SU-DHL-6 (cell line): ENCODE results near the gene C10orf95.
A peak's percentile ranks its signal among the peaks of the same experiment; 100 is the strongest.

Experiments used
- H2AFZ ChIP-seq: fragments of 200-600 bp; sonication (generic); 2 replicates; pipeline ENCODE4 v1.6.1; 2014; ENCODE audit warnings: low read depth, mild to moderate bottlenecking, moderate library complexity, mixed read lengths, antibody characterized with exemption, low read length; ENCODE audit not compliant: severe bottlenecking
- H3F3A ChIP-seq: fragments of 200-600 bp; shearing (Covaris generic); 2 replicates; pipeline ENCODE4 v1.6.0; 2016; ENCODE audit warnings: antibody characterized with exemption, mild to moderate bottlenecking; ENCODE audit not compliant: insufficient read depth
- H3K27ac ChIP-seq: fragments of 200-600 bp; sonication (generic); 2 replicates; pipeline ENCODE4 v1.5.1; 2016; ENCODE audit warnings: low read depth, mild to moderate bottlenecking, low read length, moderate library complexity, mixed read lengths
- H3K27me3 ChIP-seq: fragments of 200-600 bp; sonication (generic), shearing (Covaris generic); 2 replicates; pipeline ENCODE4 v1.6.0; 2014; ENCODE audit warnings: mild to moderate bottlenecking, low read length
- H3K36me3 ChIP-seq: fragments of 200-600 bp; sonication (generic); 2 replicates; pipeline ENCODE4 v1.6.1; 2014; ENCODE audit warnings: mild to moderate bottlenecking, low read length, mixed read lengths
- H3K4me2 ChIP-seq: fragments of 300-600, 200-600 bp; shearing (Covaris generic), sonication (generic); 2 replicates; pipeline ENCODE4 v1.6.0; 2014; ENCODE audit warnings: low read length, low read depth, mild to moderate bottlenecking; ENCODE audit not compliant: poor library complexity, severe bottlenecking
- H3K4me3 ChIP-seq: fragments of 200-600 bp; sonication (generic); 2 replicates; pipeline ENCODE4 v1.5.1; 2014; ENCODE audit warnings: antibody characterized with exemption, low read length, mild to moderate bottlenecking, mixed read lengths; ENCODE audit not compliant: insufficient read depth, poor library complexity, severe bottlenecking
- H3K79me2 ChIP-seq: fragments of 200-600 bp; sonication (generic); 2 replicates; pipeline ENCODE4 v1.6.1; 2014; ENCODE audit warnings: mild to moderate bottlenecking, low read length, moderate library complexity; ENCODE audit not compliant: insufficient read depth
- H3K9ac ChIP-seq: fragments of 200-600 bp; sonication (generic); 2 replicates; pipeline ENCODE4 v1.7.0; 2014; ENCODE audit warnings: mild to moderate bottlenecking, low read length
- H3K9me2 ChIP-seq: fragments of 200-600 bp; sonication (generic); replicated peaks from 2 replicates; pipeline ENCODE4 v1.6.1; 2014; ENCODE audit warnings: low read length; ENCODE audit not compliant: insufficient read depth
- H3K9me3 ChIP-seq: fragments of 200-600 bp; sonication (generic); 2 replicates; pipeline ENCODE4 v1.6.1; 2014; ENCODE audit warnings: low read length, mixed read lengths; ENCODE audit not compliant: insufficient read depth
- H4K20me1 ChIP-seq: fragments of 200-600 bp; sonication (generic); 2 replicates; pipeline ENCODE4 v1.6.1; 2014; ENCODE audit warnings: low read depth, mild to moderate bottlenecking, antibody characterized with exemption, low read length, moderate library complexity, mixed read lengths
- EZH2phosphoT487 ChIP-seq: fragments of 200-600 bp; sonication (generic), shearing (Covaris generic); conservative IDR thresholded peaks from 2 replicates; pipeline ENCODE4 v1.6.1; 2018; ENCODE audit warnings: mild to moderate bottlenecking, antibody characterized with exemption, low read length, moderate library complexity, mixed read lengths
- TF ChIP-seq, protein P1 (sequence below): fragments of 200-600 bp; sonication (generic); IDR thresholded peaks from one replicate; pipeline ENCODE4 v1.5.1; 2017; ENCODE audit warnings: antibody characterized with exemption, mild to moderate bottlenecking, low read length, moderate library complexity; ENCODE audit not compliant: insufficient read depth, poor library complexity, severe bottlenecking

C10orf95 gene

DNA sequence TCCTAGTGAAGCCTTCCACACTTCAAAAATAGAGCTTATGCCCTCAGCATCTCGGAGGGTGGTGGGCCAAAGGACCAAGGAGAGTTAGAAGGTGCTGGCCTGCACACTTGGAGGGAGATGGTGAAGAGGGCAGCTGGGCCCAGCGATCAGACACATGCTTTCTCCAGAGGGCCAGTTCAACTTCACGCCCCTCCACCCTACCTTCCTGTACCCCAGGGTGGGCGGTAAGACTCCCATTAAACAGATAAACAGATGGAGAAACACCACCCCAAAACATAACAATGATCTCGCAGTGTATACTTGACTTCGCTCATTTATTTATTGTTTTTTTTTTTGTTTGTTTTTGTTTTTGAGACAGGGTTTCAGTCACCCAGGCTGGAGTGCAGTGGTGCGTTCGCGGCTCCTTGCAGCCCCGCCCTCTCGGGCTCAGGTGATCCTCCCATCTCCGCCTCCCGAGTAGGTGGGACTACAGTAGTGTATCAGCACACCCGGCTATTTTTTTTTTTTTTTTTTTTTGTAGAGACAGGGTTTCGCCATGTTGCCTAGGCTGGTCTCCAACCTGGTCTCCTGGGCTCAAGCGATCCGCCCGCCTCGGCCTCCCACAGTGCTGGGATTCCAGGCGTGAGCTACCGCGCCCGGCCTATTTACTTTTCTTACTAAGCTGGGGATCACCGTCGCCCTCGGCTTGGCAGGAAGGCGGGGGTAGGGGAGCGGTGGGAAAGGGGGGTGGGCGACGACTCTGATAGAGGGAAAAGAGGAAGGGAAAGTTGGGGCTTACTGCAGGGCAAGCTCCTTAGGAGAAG lies 1.8 kb downstream of the C10orf95 start:
- Histone ChIP-seq H3K4me2 (peak overlapping the region; percentile 94), H3F3A (peaks cover 8% of the 10 kb centered on the region; the same call in 1 of the 2 replicates), H3K36me3 (no peaks in the 10 kb centered on the region), H3K27ac (peak overlapping the region; percentile 85), H3K9me3 (no peaks in the 10 kb centered on the region), H2AFZ (peak overlapping the region; percentile 75), H3K79me2 (peaks cover 26% of the 10 kb centered on the region), H3K27me3 (no peaks in the 10 kb centered on the region), H4K20me1 (no peaks in the 10 kb centered on the region), H3K9ac (peak overlapping the region; percentile 97), H3K4me3 (peak overlapping the region; percentile 91), H3K9me2 (no peaks in the 10 kb centered on the region)
- no peak for TF ChIP-seq EZH2phosphoT487
- TF ChIP-seq, protein P1, sequence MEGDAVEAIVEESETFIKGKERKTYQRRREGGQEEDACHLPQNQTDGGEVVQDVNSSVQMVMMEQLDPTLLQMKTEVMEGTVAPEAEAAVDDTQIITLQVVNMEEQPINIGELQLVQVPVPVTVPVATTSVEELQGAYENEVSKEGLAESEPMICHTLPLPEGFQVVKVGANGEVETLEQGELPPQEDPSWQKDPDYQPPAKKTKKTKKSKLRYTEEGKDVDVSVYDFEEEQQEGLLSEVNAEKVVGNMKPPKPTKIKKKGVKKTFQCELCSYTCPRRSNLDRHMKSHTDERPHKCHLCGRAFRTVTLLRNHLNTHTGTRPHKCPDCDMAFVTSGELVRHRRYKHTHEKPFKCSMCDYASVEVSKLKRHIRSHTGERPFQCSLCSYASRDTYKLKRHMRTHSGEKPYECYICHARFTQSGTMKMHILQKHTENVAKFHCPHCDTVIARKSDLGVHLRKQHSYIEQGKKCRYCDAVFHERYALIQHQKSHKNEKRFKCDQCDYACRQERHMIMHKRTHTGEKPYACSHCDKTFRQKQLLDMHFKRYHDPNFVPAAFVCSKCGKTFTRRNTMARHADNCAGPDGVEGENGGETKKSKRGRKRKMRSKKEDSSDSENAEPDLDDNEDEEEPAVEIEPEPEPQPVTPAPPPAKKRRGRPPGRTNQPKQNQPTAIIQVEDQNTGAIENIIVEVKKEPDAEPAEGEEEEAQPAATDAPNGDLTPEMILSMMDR = no peak

DNA sequence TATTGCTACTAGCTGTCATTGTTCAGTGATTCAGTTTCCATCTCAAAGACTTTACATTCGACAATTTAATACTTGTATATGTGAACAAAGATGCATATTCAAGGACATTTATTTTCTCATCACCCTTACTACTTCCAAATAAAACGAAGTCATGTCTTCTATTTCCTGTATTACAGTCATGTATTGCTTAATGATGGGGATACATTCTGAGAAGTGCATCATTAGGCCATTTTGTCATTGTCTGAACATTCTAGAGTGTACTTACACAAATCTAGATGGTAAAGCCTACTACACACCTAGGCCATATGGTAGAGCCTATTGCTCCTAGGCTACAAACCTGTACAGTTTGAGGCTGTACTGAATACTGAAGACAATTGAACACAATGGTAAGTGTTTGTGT lies 6.5 kb downstream of the C10orf95 start:
- Histone ChIP-seq H3K9me2 (no peaks in the 10 kb centered on the region), H3F3A (peaks cover 2% of the 10 kb centered on the region; the same call in 1 of the 2 replicates), H3K9ac (no peak overlapping the region), H3K79me2 (no peaks in the 10 kb centered on the region), H3K9me3 (no peaks in the 10 kb centered on the region), H2AFZ (no peak overlapping the region), H3K36me3 (no peaks in the 10 kb centered on the region), H3K4me3 (no peak overlapping the region), H3K4me2 (no peak overlapping the region), H4K20me1 (no peaks in the 10 kb centered on the region), H3K27me3 (no peaks in the 10 kb centered on the region), H3K27ac (no peak overlapping the region)
- TF ChIP-seq, protein P1 = no peak
- no peak for TF ChIP-seq EZH2phosphoT487

DNA sequence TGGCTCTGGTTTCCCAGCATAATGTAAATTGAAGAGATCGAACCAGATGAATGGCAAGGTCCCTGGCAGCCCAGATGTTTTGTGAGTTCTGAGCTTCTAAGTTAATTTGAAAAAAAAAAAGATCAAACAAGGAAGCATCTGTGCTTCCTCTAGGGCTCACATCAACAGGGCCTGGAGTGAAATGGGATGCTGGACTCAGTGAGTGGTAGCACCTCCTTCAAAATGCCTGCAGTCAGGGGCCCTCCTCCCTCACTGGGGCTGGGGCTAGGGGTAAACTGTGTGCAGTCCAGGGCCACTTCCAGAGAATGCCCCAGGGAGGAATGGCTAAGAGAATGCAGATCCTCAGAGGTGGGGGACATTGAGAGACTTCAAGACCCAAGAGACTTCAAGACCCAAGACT lies 13.0 kb downstream of the C10orf95 start:
- no peak overlapping the region for H3K9ac ChIP-seq
- H3K27me3 ChIP-seq = no peaks in the 10 kb centered on the region
- no peaks in the 10 kb centered on the region for H3K9me3 ChIP-seq
- no peaks in the 10 kb centered on the region for H3F3A ChIP-seq
- TF ChIP-seq, protein P1 = no peak
- no peak for TF ChIP-seq EZH2phosphoT487
- H3K27ac ChIP-seq = no peak overlapping the region
- H2AFZ ChIP-seq = no peak overlapping the region
- H3K9me2 ChIP-seq = no peaks in the 10 kb centered on the region
- no peaks in the 10 kb centered on the region for H4K20me1 ChIP-seq
- H3K4me3 ChIP-seq = no peak overlapping the region
- H3K36me3 ChIP-seq = no peaks in the 10 kb centered on the region
- no peaks in the 10 kb centered on the region for H3K79me2 ChIP-seq
- H3K4me2 ChIP-seq = no peak overlapping the region
